ENCODE data around the gene CELF2.

CELF2 gene

GRCh38 chr10:11307937-11308336, 290.3 kb downstream of the CELF2 start:
- no peak for DNase-seq

GRCh38 chr10:11311027-11311426, 293.4 kb downstream of the CELF2 start:
- no peak for DNase-seq

GRCh38 chr10:11313463-11313862, 295.8 kb downstream of the CELF2 start:
- DNase-seq, result no peak

GRCh38 chr10:11317936-11318670, 300.4 kb downstream of the CELF2 start:
- no peak for DNase-seq

GRCh38 chr10:11318826-11319598, 301.3 kb downstream of the CELF2 start:
- no peak for DNase-seq

GRCh38 chr10:11319990-11320602, 302.4 kb downstream of the CELF2 start:
- no peak for DNase-seq

- no peak for DNase-seq
These were observed 303.3 kb downstream of the CELF2 start for GRCh38 chr10:11320809-11321520.

GRCh38 chr10:11322698-11323097, 305.0 kb downstream of the CELF2 start:
- no peak for DNase-seq

GRCh38 chr10:11324761-11325321, 307.2 kb downstream of the CELF2 start:
- DNase-seq, result no peak

- no peak for DNase-seq
These were observed 308.1 kb downstream of the CELF2 start for GRCh38 chr10:11325817-11326216.

GRCh38 chr10:11326241-11326640, 308.6 kb downstream of the CELF2 start:
- no peak for DNase-seq

GRCh38 chr10:11326913-11327616, 309.4 kb downstream of the CELF2 start:
- DNase-seq, result no peak

GRCh38 chr10:11328264-11329061, 310.8 kb downstream of the CELF2 start:
- no peak for DNase-seq

GRCh38 chr10:11329062-11329673, 311.5 kb downstream of the CELF2 start:
- no peak for DNase-seq

- DNase-seq, result no peak
These were observed 312.8 kb downstream of the CELF2 start for GRCh38 chr10:11330383-11331045.

- no peak for DNase-seq
These were observed 313.4 kb downstream of the CELF2 start for GRCh38 chr10:11331046-11331577.

- DNase-seq, result no peak
These were observed 314.1 kb downstream of the CELF2 start for GRCh38 chr10:11331726-11332125.

GRCh38 chr10:11332846-11333245, 315.2 kb downstream of the CELF2 start:
- no peak for DNase-seq

- DNase-seq, result no peak
These were observed 316.8 kb downstream of the CELF2 start for GRCh38 chr10:11334436-11334835.

GRCh38 chr10:11335167-11335652, 317.5 kb downstream of the CELF2 start:
- no peak for DNase-seq
